ENCODE data around the gene CSN3.

CSN3 gene

GRCh38 chr4:70297576-70297975 lies 55.2 kb downstream of the CSN3 start:
- DNase-seq, result no peak

GRCh38 chr4:70298051-70298450 lies 55.7 kb downstream of the CSN3 start:
- no peak for DNase-seq

DNA sequence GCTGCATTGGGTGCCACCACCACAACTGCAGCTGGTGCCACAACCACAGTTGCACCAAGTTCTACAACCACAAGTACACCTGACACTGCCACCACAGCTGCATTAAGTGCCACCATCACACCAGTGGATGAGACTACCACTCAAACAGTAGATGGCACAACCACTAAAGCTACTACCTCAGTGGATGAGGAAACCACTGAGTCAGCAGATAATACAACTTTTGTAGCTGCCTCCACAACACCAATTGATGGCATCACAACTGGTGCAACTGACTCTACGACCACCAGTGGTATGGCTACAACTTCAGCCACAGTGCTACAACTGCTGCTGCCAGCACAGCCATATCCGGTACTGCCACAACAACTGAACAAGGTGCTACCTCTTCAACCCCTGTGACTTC lies 57.2 kb downstream of the CSN3 start:
- DNase-seq, result no peak

- DNase-seq, result no peak
These were observed 57.8 kb downstream of the CSN3 start for GRCh38 chr4:70300215-70300614.
